H9 (cell line): ENCODE data around the gene CKB. TPM values are rescaled to one million over a fixed set of nuclear protein-coding genes. Genes with fewer than 3 reads are reported as not detected.

Experiments used
- DNase-seq: peaks from one replicate; pipeline ENCODE4 v3.0.0-alpha.2; 2017
- H2AFZ ChIP-seq: one replicate; pipeline ENCODE4 v1.6.1; 2013; ENCODE audit warnings: mild to moderate bottlenecking, low read length, control low read depth, moderate library complexity
- H2AK5ac ChIP-seq: 2 replicates; pipeline ENCODE4 v1.6.1; 2013; ENCODE audit warnings: low read length, control low read depth, mixed read lengths; ENCODE audit not compliant: insufficient read length
- H2BK120ac ChIP-seq: one replicate; pipeline ENCODE4 v1.6.1; 2013; ENCODE audit warnings: low read depth, mild to moderate bottlenecking, low read length, control low read depth, inconsistent platforms; ENCODE audit not compliant: poor library complexity, severe bottlenecking
- H2BK12ac ChIP-seq: 2 replicates; pipeline ENCODE4 v1.6.1; 2013; ENCODE audit warnings: low read length, control low read depth, mixed read lengths, low read depth; ENCODE audit not compliant: insufficient read length
- H2BK15ac ChIP-seq: 2 replicates; pipeline ENCODE4 v1.6.1; 2013; ENCODE audit warnings: low read depth, low read length, control low read depth
- H2BK20ac ChIP-seq: one replicate; pipeline ENCODE4 v1.6.1; 2013; ENCODE audit warnings: low read depth, mild to moderate bottlenecking, low read length, control low read depth, inconsistent platforms; ENCODE audit not compliant: poor library complexity, severe bottlenecking
- H2BK5ac ChIP-seq: 2 replicates; pipeline ENCODE4 v1.6.1; 2013; ENCODE audit warnings: low read length, control low read depth, mixed read lengths; ENCODE audit not compliant: insufficient read length
- H3K14ac ChIP-seq: 2 replicates; pipeline ENCODE4 v1.6.1; 2013; ENCODE audit warnings: low read length, control low read depth; ENCODE audit not compliant: insufficient read depth
- H3K18ac ChIP-seq: 2 replicates; pipeline ENCODE4 v1.6.1; 2013; ENCODE audit warnings: low read depth, mild to moderate bottlenecking, mixed read lengths, low read length, control low read depth; ENCODE audit not compliant: insufficient read length
- H3K23ac ChIP-seq: 2 replicates; pipeline ENCODE4 v1.6.1; 2013; ENCODE audit warnings: low read length, control low read depth, mixed read lengths, low read depth; ENCODE audit not compliant: insufficient read length
- H3K23me2 ChIP-seq: 2 replicates; pipeline ENCODE4 v1.6.1; 2013; ENCODE audit warnings: low read depth, mild to moderate bottlenecking, mixed read lengths, low read length, control low read depth; ENCODE audit not compliant: insufficient read length, poor library complexity, severe bottlenecking
- H3K27ac ChIP-seq: 2 replicates; pipeline ENCODE4 v1.5.1; 2013; ENCODE audit warnings: low read length, control low read depth, mixed read lengths, low read depth; ENCODE audit not compliant: insufficient read length
- H3K27me3 ChIP-seq: 2 replicates; pipeline ENCODE4 v1.6.1; 2013; ENCODE audit warnings: low read length, control low read depth, inconsistent platforms; ENCODE audit not compliant: insufficient read depth
- H3K4ac ChIP-seq: 2 replicates; pipeline ENCODE4 v1.6.1; 2013; ENCODE audit warnings: low read depth, mild to moderate bottlenecking, control low read depth, inconsistent platforms, low read length, moderate library complexity
- H3K4me1 ChIP-seq: 2 replicates; pipeline ENCODE4 v1.6.1; 2013; ENCODE audit warnings: low read length, control low read depth, inconsistent platforms; ENCODE audit not compliant: insufficient read depth
- H3K4me2 ChIP-seq: 2 replicates; pipeline ENCODE4 v1.6.1; 2013; ENCODE audit warnings: low read length, control low read depth, mixed read lengths; ENCODE audit not compliant: insufficient read length, insufficient read depth
- H3K56ac ChIP-seq: 2 replicates; pipeline ENCODE4 v1.6.1; 2013; ENCODE audit warnings: low read depth, mild to moderate bottlenecking, mixed read lengths, low read length, control low read depth; ENCODE audit not compliant: insufficient read length
- H3K79me1 ChIP-seq: 2 replicates; pipeline ENCODE4 v1.6.1; 2013; ENCODE audit warnings: low read depth, mild to moderate bottlenecking, moderate library complexity, low read length, control low read depth, inconsistent platforms; ENCODE audit not compliant: insufficient read depth, poor library complexity, severe bottlenecking
- H3K79me2 ChIP-seq: 2 replicates; pipeline ENCODE4 v1.6.1; 2013; ENCODE audit warnings: low read length, control low read depth, inconsistent platforms; ENCODE audit not compliant: insufficient read depth
- H3K9ac ChIP-seq: 2 replicates; pipeline ENCODE4 v1.6.1; 2013; ENCODE audit warnings: low read length, control low read depth, mixed read lengths; ENCODE audit not compliant: insufficient read length; ENCODE audit errors: extremely low read depth
- H3K9me3 ChIP-seq: one replicate; pipeline ENCODE4 v1.6.1; 2013; ENCODE audit warnings: low read depth, low read length, inconsistent platforms; ENCODE audit not compliant: control insufficient read depth
- H3T11ph ChIP-seq: one replicate; pipeline ENCODE4 v1.6.1; 2013; ENCODE audit warnings: mild to moderate bottlenecking, low read length, control low read depth, inconsistent platforms
- H4K20me1 ChIP-seq: one replicate; pipeline ENCODE4 v1.6.1; 2013; ENCODE audit not compliant: control insufficient read depth, insufficient read length, insufficient read depth
- H4K5ac ChIP-seq: 2 replicates; pipeline ENCODE4 v1.6.1; 2013; ENCODE audit warnings: low read depth, mild to moderate bottlenecking, mixed read lengths, low read length, control low read depth; ENCODE audit not compliant: insufficient read length
- H4K8ac ChIP-seq: replicated peaks from 2 replicates; pipeline ENCODE4 v1.6.1; 2013; ENCODE audit warnings: low read length, control low read depth, mixed read lengths, low read depth; ENCODE audit not compliant: insufficient read length
- H4K91ac ChIP-seq: 2 replicates; pipeline ENCODE4 v1.6.1; 2013; ENCODE audit warnings: low read depth, mild to moderate bottlenecking, moderate library complexity, mixed read lengths, low read length, control low read depth; ENCODE audit not compliant: insufficient read length
- H3K27ac Mint-ChIP-seq, 3 experiments: 2 replicates in 2 of 3; 3 replicates in 1 of 3; pipeline ENCODE4 v1.8.0; 2020 to 2021; ENCODE audit warnings: mixed read lengths in 3 of 3, mild to moderate bottlenecking in 1 of 3, moderate library complexity in 1 of 3
- H3K27me3 Mint-ChIP-seq: 2 replicates; pipeline ENCODE4 v1.8.0; 2021; ENCODE audit warnings: low read depth, mild to moderate bottlenecking, moderate library complexity, mixed read lengths
- H3K36me3 Mint-ChIP-seq, 3 experiments: 2 replicates in 2 of 3; 3 replicates in 1 of 3; pipeline ENCODE4 v1.8.0; 2020 to 2021; ENCODE audit warnings: low read depth in 3 of 3, mixed read lengths in 3 of 3; ENCODE audit not compliant: insufficient read depth in 1 of 3
- H3K4me1 Mint-ChIP-seq, 2 experiments: 2 replicates each; pipeline ENCODE4 v1.8.0; 2020; ENCODE audit warnings: mixed read lengths in 2 of 2
- H3K4me3 Mint-ChIP-seq, 2 experiments: 2 replicates in 1 of 2; 3 replicates in 1 of 2; pipeline ENCODE4 v1.8.0; 2020 to 2021; ENCODE audit warnings: mild to moderate bottlenecking in 2 of 2, mixed read lengths in 2 of 2, moderate library complexity in 1 of 2
- H3K9me3 Mint-ChIP-seq, 2 experiments: 2 replicates in 1 of 2; 3 replicates in 1 of 2; pipeline ENCODE4 v1.8.0; 2020; ENCODE audit warnings: mild to moderate bottlenecking in 2 of 2, mixed read lengths in 2 of 2, moderate library complexity in 1 of 2
- CTCF ChIP-seq: fragments of 200-600 bp; sonication (generic); conservative IDR thresholded peaks from 3 replicates; pipeline ENCODE4 v1.8.0; 2021; ENCODE audit warnings: antibody characterized with exemption, mild to moderate bottlenecking
- WGBS: extraction: QIAGEN DNeasy Blood & Tissue Kit; methylation state at CpG from one replicate; pipeline ENCODE4 v1.1.7; 2013; ENCODE audit warnings: missing lambda C conversion rate, low lambda C conversion rate, mixed read lengths; ENCODE audit not compliant: insufficient read length; ENCODE audit errors: extremely low coverage; 5-methylcytosine and 5-hydroxymethylcytosine counted together
- total RNA-seq: library from RNA; stranded (reverse); gene quantifications from 2 replicates; pipeline ENCODE4 v1.2.1, GENCODE V29; 2021

CKB gene
- total RNA-seq, 1 experiment from 2014 or later = 517 TPM

- Histone ChIP-seq H3K27ac (no peak overlapping the region), H2BK120ac (no peak overlapping the region), H2BK5ac (no peak overlapping the region), H3T11ph (no peak overlapping the region), H2BK12ac (no peak overlapping the region), H3K23ac (no peak overlapping the region), H3K18ac (no peak overlapping the region), H3K14ac (no peak overlapping the region), H3K79me1 (no peaks in the 10 kb centered on the region), H3K4ac (no peak overlapping the region), H4K8ac (no peak overlapping the region), H3K9me3 (no peaks in the 10 kb centered on the region), H3K9ac (no peak overlapping the region), H2AFZ (no peak overlapping the region), H2BK15ac (no peak overlapping the region), H4K20me1 (no peaks in the 10 kb centered on the region), H2AK5ac (no peak overlapping the region), H3K27me3 (no peaks in the 10 kb centered on the region), H3K23me2 (no peaks in the 10 kb centered on the region), H3K79me2 (no peaks in the 10 kb centered on the region), H3K4me1 (no peaks in the 10 kb centered on the region), H2BK20ac (no peak overlapping the region), H3K56ac (no peak overlapping the region), H4K91ac (no peak overlapping the region), H3K4me2 (no peak overlapping the region), H4K5ac (no peak overlapping the region)
- peaks cover 5 to 49% (median 48%) of the 10 kb centered on the region in 3 experiments; a peak in 6 of 7 replicates for H3K36me3 Mint-ChIP-seq
- H3K4me3 Mint-ChIP-seq = no peak overlapping the region
- no peak for DNase-seq
- TF ChIP-seq CTCF = no peak
- H3K27ac Mint-ChIP-seq = peak overlapping the region in 2 of 3 experiments; percentile 2 to 12; a peak in 2 of 7 replicates
- 0 out of 4 replicates have a peak, but pooled peaks cover 0 to 2% of the 10 kb centered on the region in 2 experiments for H3K4me1 Mint-ChIP-seq
- H3K27me3 Mint-ChIP-seq = no peaks in the 10 kb centered on the region
- no peaks in the 10 kb centered on the region for H3K9me3 Mint-ChIP-seq
- no CpG with 5 or more reads among the region's 10 CpGs for WGBS
These were observed 30.9 kb downstream of the CKB start for GRCh38 chr14:103491691-103492090.
